Liver (tissue), 9 donors: ENCODE data around the gene UBN2. TPM values are rescaled to one million over a fixed set of nuclear protein-coding genes. Genes with fewer than 3 reads are reported as not detected.

ENCODE experiments used
- DNase-seq: peaks from one replicate; pipeline ENCODE4 v3.0.0-alpha.2; 2017; ENCODE audit warnings: low spot score
- H3K27ac ChIP-seq, 2 donors: one replicate each; pipeline ENCODE4 v1.7.0; 2013; ENCODE audit warnings: inconsistent platforms in 2 of 2, low read length in 2 of 2, control low read depth in 1 of 2, low read depth in 1 of 2, mild to moderate bottlenecking in 1 of 2
- H3K27me3 ChIP-seq, 4 donors: one replicate each; pipeline versions ENCODE4 v1.6.1 to v1.7.0; 2013; ENCODE audit warnings: low read length in 3 of 4, inconsistent platforms in 1 of 4, mild to moderate bottlenecking in 1 of 4, moderate library complexity in 1 of 4; ENCODE audit not compliant: control insufficient read depth in 4 of 4, insufficient read depth in 4 of 4
- H3K36me3 ChIP-seq, 4 donors: one replicate each; pipeline versions ENCODE4 v1.6.1 to v1.7.0; 2013; ENCODE audit warnings: low read length in 3 of 4, mild to moderate bottlenecking in 3 of 4, low read depth in 1 of 4, moderate library complexity in 1 of 4; ENCODE audit not compliant: control insufficient read depth in 4 of 4, insufficient read depth in 3 of 4
- H3K4me1 ChIP-seq, 4 donors: one replicate each; pipeline versions ENCODE4 v1.6.1 to v1.7.0; 2013; ENCODE audit warnings: low read length in 3 of 4, mild to moderate bottlenecking in 3 of 4, moderate library complexity in 1 of 4; ENCODE audit not compliant: control insufficient read depth in 4 of 4, insufficient read depth in 4 of 4
- H3K4me3 ChIP-seq, 3 donors: one replicate each; pipeline versions ENCODE4 v1.6.1 to v1.7.0; 2013; ENCODE audit warnings: low read length in 3 of 3, control low read depth in 1 of 3, low read depth in 1 of 3, mild to moderate bottlenecking in 1 of 3
- H3K9ac ChIP-seq, 2 donors: one replicate each; pipeline ENCODE4 v1.7.0; 2013; ENCODE audit warnings: low read length in 2 of 2, mild to moderate bottlenecking in 2 of 2, moderate library complexity in 2 of 2, control low read depth in 1 of 2, low read depth in 1 of 2
- H3K9me3 ChIP-seq, 4 donors: one replicate each; pipeline versions ENCODE4 v1.6.1 to v1.7.0; 2013; ENCODE audit warnings: low read length in 3 of 4; ENCODE audit not compliant: control insufficient read depth in 4 of 4
- FOXA1 ChIP-seq: IDR thresholded peaks from 2 replicates; pipeline ENCODE4 v1.6.1; 2016; ENCODE audit warnings: antibody characterized with exemption
- GABPA ChIP-seq, 2 donors: IDR thresholded peaks in 1 of 2; conservative IDR thresholded peaks in 1 of 2; 2 replicates each; pipeline ENCODE4 v1.6.1; 2016; ENCODE audit warnings: antibody characterized with exemption in 2 of 2, mild to moderate bottlenecking in 1 of 2, moderate library complexity in 1 of 2
- HNF4A ChIP-seq, 2 donors: conservative IDR thresholded peaks; 2 replicates each; pipeline ENCODE4 v1.6.1; 2016; ENCODE audit warnings: antibody characterized with exemption in 2 of 2, mild to moderate bottlenecking in 2 of 2
- HNF4G ChIP-seq: IDR thresholded peaks from 2 replicates; pipeline ENCODE4 v1.6.1; 2016; ENCODE audit warnings: antibody characterized with exemption
- JUND ChIP-seq, 2 donors: IDR thresholded peaks; 2 replicates each; pipeline ENCODE4 v1.6.1; 2016; ENCODE audit warnings: antibody characterized with exemption in 2 of 2
- NR2F2 ChIP-seq: IDR thresholded peaks from 2 replicates; pipeline ENCODE4 v1.6.1; 2016; ENCODE audit warnings: antibody characterized with exemption
- RAD21 ChIP-seq, 2 donors: IDR thresholded peaks; 2 replicates each; pipeline ENCODE4 v1.6.1; 2016; ENCODE audit warnings: antibody characterized with exemption in 2 of 2, mild to moderate bottlenecking in 2 of 2
- SP1 ChIP-seq: IDR thresholded peaks from 2 replicates; pipeline ENCODE4 v1.6.1; 2018; ENCODE audit warnings: antibody characterized with exemption, mild to moderate bottlenecking
- TAF1 ChIP-seq: conservative IDR thresholded peaks from 2 replicates; pipeline ENCODE4 v1.6.1; 2016; ENCODE audit warnings: antibody characterized with exemption, mild to moderate bottlenecking
- YY1 ChIP-seq: IDR thresholded peaks from 2 replicates; pipeline ENCODE4 v1.6.1; 2016; ENCODE audit warnings: antibody characterized with exemption, mild to moderate bottlenecking
- WGBS: extraction: QIAGEN DNeasy Blood & Tissue Kit; methylation state at CpG from one replicate; pipeline ENCODE4 v1.1.7; 2013; 5-methylcytosine and 5-hydroxymethylcytosine counted together
- polyA plus RNA-seq, 2 donors: library from polyadenylated mRNA; stranded (reverse) in 1 of 2; unstranded in 1 of 2; fragments of 200-250 nt in 1 of 2; fragments of >200 nt in 1 of 2; fragmentation: Nextera tagmentation in 1 of 2; extraction: Ambion mirVana in 1 of 2; gene quantifications; one replicate each; pipeline versions ENCODE4 v1.2.1 to v1.2.3, GENCODE V29; 2013 to 2015
- total RNA-seq, 2 donors: library from RNA; depleted of rRNA; stranded (reverse); fragments of >200 nt; gene quantifications; one replicate each; pipeline ENCODE4 v1.2.3, GENCODE V29; 2014
- TF ChIP-seq, protein P1 (sequence below): IDR thresholded peaks from 2 replicates; pipeline ENCODE4 v1.6.1; 2016; ENCODE audit warnings: antibody characterized with exemption
- TF ChIP-seq, protein P2 (sequence below): IDR thresholded peaks from 2 replicates; pipeline ENCODE4 v1.6.1; 2016; ENCODE audit warnings: antibody characterized with exemption, mild to moderate bottlenecking
- TF ChIP-seq, protein P3 (sequence below): fragments of 150-350 bp; IDR thresholded peaks from 2 replicates; pipeline ENCODE4 v1.5.1; 2017; ENCODE audit warnings: improper control_type of control experiment, low read depth, low read length; ENCODE audit not compliant: missing input control
- TF ChIP-seq, protein P4 (sequence below): IDR thresholded peaks from 2 replicates; pipeline ENCODE4 v1.6.1; 2016; ENCODE audit warnings: antibody characterized with exemption
- donor health status: healthy.
- donor health status: healthy.
- donor health status: healthy.
- donor health status: healthy.
- donor health status: healthy.

UBN2 gene
- total and polyA plus RNA-seq, 4 donors: 1.1 to 9.1 (median 4.8) TPM

DNA sequence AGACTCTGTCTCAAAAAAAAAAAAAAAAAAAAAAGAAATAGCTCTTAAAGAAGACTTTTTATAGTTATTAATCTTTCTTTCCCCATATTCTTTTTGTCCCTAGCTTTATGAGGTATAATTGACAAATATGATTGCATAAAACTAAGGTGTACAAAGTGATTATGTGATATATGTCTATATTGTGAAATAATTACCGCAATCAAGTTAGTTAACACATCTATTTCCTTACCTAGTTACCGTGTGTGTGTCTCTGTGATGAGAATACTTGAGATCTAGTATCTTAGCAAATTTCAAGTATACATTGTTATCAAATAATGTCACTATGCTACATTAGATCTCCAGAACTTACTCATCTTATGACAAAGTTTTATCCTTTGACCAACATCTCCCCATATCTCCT is 30.7 kb upstream of the UBN2 start (continued):
- TF ChIP-seq, protein P1, sequence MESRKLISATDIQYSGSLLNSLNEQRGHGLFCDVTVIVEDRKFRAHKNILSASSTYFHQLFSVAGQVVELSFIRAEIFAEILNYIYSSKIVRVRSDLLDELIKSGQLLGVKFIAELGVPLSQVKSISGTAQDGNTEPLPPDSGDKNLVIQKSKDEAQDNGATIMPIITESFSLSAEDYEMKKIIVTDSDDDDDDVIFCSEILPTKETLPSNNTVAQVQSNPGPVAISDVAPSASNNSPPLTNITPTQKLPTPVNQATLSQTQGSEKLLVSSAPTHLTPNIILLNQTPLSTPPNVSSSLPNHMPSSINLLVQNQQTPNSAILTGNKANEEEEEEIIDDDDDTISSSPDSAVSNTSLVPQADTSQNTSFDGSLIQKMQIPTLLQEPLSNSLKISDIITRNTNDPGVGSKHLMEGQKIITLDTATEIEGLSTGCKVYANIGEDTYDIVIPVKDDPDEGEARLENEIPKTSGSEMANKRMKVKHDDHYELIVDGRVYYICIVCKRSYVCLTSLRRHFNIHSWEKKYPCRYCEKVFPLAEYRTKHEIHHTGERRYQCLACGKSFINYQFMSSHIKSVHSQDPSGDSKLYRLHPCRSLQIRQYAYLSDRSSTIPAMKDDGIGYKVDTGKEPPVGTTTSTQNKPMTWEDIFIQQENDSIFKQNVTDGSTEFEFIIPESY: no peak
- TF ChIP-seq NR2F2: no peak

DNA sequence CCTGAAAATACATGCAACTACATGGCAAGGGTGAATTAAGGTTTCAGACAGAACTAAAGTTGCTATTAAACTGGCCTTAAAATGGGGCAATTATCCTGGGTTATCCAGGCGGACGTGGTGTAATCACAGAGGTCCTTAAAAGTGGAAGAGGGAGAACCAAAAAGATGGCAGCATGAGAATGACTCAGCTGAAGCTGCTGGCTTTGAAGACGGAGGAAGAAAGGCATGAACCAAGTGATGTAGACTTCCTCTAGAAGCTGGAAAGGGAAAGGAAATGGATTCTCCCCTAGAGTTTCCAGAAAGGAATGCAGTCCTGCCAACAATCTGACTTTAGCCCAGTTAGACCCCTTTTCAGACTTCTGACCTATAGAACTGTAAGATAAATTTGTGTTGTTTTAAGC is 27.0 kb upstream of the UBN2 start:
- H3K36me3 ChIP-seq: no peaks in the 10 kb centered on the region
- H3K9me3 ChIP-seq: peaks cover 0 to 10% (median 5%) of the 10 kb centered on the region in 4 donors
- no peak overlapping the region for H3K27ac ChIP-seq
- TF ChIP-seq GABPA (IDR thresholded peaks at IDR 0.05 in 1 of 2, conservative IDR thresholded peaks at IDR 0.05 in 1 of 2) (no peak), FOXA1 (no peak), HNF4A (conservative IDR thresholded peaks at IDR 0.05) (no peak), YY1 (no peak), HNF4G (no peak), SP1 (no peak), JUND (IDR thresholded peaks at IDR 0.05) (no peak), RAD21 (IDR thresholded peaks at IDR 0.05) (no peak), TAF1 (no peak)
- TF ChIP-seq, protein P2, sequence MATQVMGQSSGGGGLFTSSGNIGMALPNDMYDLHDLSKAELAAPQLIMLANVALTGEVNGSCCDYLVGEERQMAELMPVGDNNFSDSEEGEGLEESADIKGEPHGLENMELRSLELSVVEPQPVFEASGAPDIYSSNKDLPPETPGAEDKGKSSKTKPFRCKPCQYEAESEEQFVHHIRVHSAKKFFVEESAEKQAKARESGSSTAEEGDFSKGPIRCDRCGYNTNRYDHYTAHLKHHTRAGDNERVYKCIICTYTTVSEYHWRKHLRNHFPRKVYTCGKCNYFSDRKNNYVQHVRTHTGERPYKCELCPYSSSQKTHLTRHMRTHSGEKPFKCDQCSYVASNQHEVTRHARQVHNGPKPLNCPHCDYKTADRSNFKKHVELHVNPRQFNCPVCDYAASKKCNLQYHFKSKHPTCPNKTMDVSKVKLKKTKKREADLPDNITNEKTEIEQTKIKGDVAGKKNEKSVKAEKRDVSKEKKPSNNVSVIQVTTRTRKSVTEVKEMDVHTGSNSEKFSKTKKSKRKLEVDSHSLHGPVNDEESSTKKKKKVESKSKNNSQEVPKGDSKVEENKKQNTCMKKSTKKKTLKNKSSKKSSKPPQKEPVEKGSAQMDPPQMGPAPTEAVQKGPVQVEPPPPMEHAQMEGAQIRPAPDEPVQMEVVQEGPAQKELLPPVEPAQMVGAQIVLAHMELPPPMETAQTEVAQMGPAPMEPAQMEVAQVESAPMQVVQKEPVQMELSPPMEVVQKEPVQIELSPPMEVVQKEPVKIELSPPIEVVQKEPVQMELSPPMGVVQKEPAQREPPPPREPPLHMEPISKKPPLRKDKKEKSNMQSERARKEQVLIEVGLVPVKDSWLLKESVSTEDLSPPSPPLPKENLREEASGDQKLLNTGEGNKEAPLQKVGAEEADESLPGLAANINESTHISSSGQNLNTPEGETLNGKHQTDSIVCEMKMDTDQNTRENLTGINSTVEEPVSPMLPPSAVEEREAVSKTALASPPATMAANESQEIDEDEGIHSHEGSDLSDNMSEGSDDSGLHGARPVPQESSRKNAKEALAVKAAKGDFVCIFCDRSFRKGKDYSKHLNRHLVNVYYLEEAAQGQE: no peak
- TF ChIP-seq, protein P3, sequence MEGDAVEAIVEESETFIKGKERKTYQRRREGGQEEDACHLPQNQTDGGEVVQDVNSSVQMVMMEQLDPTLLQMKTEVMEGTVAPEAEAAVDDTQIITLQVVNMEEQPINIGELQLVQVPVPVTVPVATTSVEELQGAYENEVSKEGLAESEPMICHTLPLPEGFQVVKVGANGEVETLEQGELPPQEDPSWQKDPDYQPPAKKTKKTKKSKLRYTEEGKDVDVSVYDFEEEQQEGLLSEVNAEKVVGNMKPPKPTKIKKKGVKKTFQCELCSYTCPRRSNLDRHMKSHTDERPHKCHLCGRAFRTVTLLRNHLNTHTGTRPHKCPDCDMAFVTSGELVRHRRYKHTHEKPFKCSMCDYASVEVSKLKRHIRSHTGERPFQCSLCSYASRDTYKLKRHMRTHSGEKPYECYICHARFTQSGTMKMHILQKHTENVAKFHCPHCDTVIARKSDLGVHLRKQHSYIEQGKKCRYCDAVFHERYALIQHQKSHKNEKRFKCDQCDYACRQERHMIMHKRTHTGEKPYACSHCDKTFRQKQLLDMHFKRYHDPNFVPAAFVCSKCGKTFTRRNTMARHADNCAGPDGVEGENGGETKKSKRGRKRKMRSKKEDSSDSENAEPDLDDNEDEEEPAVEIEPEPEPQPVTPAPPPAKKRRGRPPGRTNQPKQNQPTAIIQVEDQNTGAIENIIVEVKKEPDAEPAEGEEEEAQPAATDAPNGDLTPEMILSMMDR: no peak
- TF ChIP-seq, protein P4, sequence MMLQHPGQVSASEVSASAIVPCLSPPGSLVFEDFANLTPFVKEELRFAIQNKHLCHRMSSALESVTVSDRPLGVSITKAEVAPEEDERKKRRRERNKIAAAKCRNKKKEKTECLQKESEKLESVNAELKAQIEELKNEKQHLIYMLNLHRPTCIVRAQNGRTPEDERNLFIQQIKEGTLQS: no peak
- TF ChIP-seq, protein P1: no peak
- no peaks in the 10 kb centered on the region for H3K4me1 ChIP-seq
- H3K4me3 ChIP-seq: no peak overlapping the region
- no peaks in the 10 kb centered on the region for H3K27me3 ChIP-seq
- WGBS: 81% methylated on average over 3 of the region's 3 CpGs
- H3K9ac ChIP-seq: no peak overlapping the region
- DNase-seq: no peak
